Epithelial cell of esophagus (primary cell): ENCODE data around the gene INSM1.

Source experiments
- DNase-seq: peaks from one replicate; pipeline ENCODE4 v3.0.0; 2010; ENCODE audit warnings: low read depth
- H3K4me3 ChIP-seq: 2 replicates; pipeline ENCODE4 v1.5.1; 2011; ENCODE audit warnings: mild to moderate bottlenecking, low read length, control low read depth
- CTCF ChIP-seq: IDR thresholded peaks from 2 replicates; pipeline ENCODE4 v1.5.1; 2011; ENCODE audit warnings: low read depth, mild to moderate bottlenecking, low read length, control low read depth, inconsistent platforms; ENCODE audit not compliant: insufficient read depth; ENCODE audit errors: missing control alignments

Gene INSM1

GRCh38 chr20:20366551-20366875, 1.4 kb upstream of the INSM1 start:
- no peak for TF ChIP-seq CTCF
- DNase-seq: no peak
- H3K4me3 ChIP-seq: no peak overlapping the region

DNA sequence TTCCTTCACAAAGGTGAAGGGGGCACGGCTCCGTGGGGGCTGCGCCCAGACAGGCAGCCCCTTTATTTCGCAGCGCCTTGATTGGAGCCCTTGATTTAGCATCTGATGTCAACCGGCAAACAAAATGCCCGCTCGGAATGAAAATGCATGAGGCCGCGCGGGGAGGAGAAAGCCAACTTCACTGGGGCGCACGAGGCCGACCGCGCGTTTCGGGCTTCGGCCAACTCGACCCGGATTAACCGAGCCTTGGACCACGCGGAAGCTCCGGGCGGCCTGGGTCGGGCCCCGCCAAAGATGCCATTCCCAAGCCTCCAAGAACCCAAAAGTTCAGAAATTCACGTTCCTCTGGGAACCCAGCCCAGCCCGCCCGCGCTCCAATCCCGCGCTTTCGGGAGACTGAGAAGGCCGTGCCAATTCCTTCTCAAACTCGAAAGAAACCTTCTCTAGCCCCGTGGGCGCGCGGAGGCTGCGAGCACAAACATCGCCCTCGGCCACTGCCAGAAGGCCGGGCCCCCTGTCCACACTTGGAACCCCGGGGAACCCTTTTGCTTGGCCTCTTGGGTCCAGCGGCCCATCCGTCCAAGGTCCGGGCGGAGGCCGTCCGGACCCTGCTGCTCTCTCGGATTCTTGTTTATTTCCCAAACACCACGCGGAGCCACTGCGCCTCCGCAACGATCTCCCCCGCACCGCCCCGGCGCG, 879 bp upstream of the INSM1 start:
- no peak for DNase-seq
- no peak for TF ChIP-seq CTCF
- H3K4me3 ChIP-seq: no peak overlapping the region

GRCh38 chr20:20368418-20369249, 730 bp downstream of the INSM1 start:
- H3K4me3 ChIP-seq: no peak overlapping the region
- TF ChIP-seq CTCF: no peak
- DNase-seq: no peak

DNA sequence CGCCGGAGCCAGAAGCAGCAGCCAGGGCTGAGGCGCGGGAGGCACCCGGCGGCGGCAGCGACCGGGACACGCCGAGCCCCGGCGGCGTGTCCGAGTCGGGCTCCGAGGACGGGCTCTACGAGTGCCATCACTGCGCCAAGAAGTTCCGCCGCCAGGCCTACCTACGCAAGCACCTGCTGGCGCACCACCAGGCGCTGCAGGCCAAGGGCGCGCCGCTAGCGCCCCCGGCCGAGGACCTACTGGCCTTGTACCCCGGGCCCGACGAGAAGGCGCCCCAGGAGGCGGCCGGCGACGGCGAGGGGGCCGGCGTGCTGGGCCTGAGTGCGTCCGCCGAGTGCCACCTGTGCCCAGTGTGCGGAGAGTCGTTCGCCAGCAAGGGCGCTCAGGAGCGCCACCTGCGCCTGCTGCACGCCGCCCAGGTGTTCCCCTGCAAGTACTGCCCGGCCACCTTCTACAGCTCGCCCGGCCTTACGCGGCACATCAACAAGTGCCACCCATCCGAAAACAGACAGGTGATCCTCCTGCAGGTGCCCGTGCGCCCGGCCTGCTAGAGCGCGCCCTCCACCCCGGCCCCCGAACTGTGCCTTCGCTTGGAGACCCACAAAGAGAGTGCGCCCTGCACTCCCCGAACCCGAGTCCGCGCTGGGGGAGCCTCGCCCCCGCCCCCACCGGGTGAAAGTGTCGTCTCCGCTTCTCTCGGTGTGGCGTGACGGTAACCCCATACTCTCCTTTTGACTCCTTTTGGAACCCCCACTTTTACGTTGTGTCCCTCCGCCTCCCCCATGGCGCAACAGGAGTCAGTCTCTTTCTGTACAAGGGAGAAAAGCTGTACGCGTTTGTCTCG, 1.6 kb downstream of the INSM1 start:
- peak; percentile 18 for TF ChIP-seq CTCF
- no peak overlapping the region for H3K4me3 ChIP-seq
- DNase-seq: peak; percentile 55

- no peak overlapping the region for H3K4me3 ChIP-seq
- DNase-seq: no peak
- no peak for TF ChIP-seq CTCF
These were observed 2.2 kb downstream of the INSM1 start for GRCh38 chr20:20370094-20370575.

DNA sequence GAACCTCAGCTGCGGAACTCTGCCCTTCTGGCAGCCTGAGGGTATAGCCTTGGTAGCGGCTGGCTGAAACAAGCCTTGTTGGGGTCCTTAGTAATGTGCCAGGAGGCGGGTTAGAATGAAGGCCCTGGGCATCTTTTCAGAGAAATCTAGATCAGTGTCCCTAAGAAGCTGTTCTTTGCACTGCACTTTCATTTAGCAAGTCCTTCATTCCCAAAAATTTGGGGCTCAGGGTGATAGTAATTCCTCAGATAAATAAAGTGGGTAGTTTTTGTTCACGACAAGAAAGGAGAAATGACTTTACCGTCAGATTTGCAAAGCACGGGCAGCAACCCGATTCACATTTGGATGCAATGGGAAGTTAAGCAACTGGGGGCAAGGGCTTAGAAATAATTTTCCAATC, 3.2 kb downstream of the INSM1 start:
- TF ChIP-seq CTCF: no peak
- DNase-seq: no peak
- no peak overlapping the region for H3K4me3 ChIP-seq
